A673 (cell line): ENCODE data around the gene IKZF5. TPM values are rescaled to one million over a fixed set of nuclear protein-coding genes. Genes with fewer than 3 reads are reported as not detected.

Source experiments
- BruUV-seq: library from RNA; stranded (reverse); fragments of 400-500 nt; replicated peaks from 2 replicates; lab custom pipeline; 2021; lab: Mats Ljungman, UMichigan
- CTCF ChIA-PET: fragments of 300-600 bp; sonication (Branson Sonifier 250); formaldehyde crosslinking; loops from one replicate; lab custom pipeline; 2022; ENCODE audit warnings: antibody characterized with exemption; lab: Charles Lee
- POLR2A ChIA-PET: fragments of 300-600 bp; sonication (Branson Sonifier 250); formaldehyde crosslinking; loops from one replicate; lab custom pipeline; 2022; ENCODE audit warnings: antibody characterized with exemption; ENCODE audit not compliant: low non-redundant PET; lab: Charles Lee
- DNase-seq: peaks from one replicate; pipeline ENCODE4 v3.0.0-alpha.2; 2015; ENCODE audit warnings: low spot score
- H3K27ac ChIP-seq: fragments of 200-600 bp; sonication (generic); 2 replicates; pipeline ENCODE4 v1.5.1; 2016; ENCODE audit warnings: mixed run types, low read depth, mild to moderate bottlenecking, mixed read lengths, antibody characterized with exemption, low read length; ENCODE audit not compliant: poor library complexity, severe bottlenecking
- H3K27me3 ChIP-seq: fragments of 200-600 bp; sonication (generic); replicated peaks from 2 replicates; pipeline ENCODE4 v1.6.1; 2017; ENCODE audit warnings: mixed run types, low read depth, mild to moderate bottlenecking, mixed read lengths, antibody characterized with exemption, low read length; ENCODE audit not compliant: insufficient read depth, poor library complexity
- H3K36me3 ChIP-seq: fragments of 200-600 bp; sonication (generic); 2 replicates; pipeline ENCODE4 v1.6.1; 2016; ENCODE audit warnings: mixed run types, mild to moderate bottlenecking, mixed read lengths, antibody characterized with exemption, low read length; ENCODE audit not compliant: insufficient read depth, poor library complexity, severe bottlenecking
- H3K4me1 ChIP-seq: fragments of 200-600 bp; sonication (generic); 2 replicates; pipeline ENCODE4 v1.6.1; 2017; ENCODE audit warnings: mixed run types, mild to moderate bottlenecking, mixed read lengths, antibody characterized with exemption, low read length; ENCODE audit not compliant: insufficient read depth, poor library complexity, severe bottlenecking
- H3K4me3 ChIP-seq: fragments of 200-600 bp; sonication (generic); 2 replicates; pipeline ENCODE4 v1.5.1; 2016; ENCODE audit warnings: low read depth, mixed run types, mild to moderate bottlenecking, mixed read lengths, low read length; ENCODE audit not compliant: poor library complexity, severe bottlenecking
- H3K9me3 ChIP-seq: fragments of 200-600 bp; sonication (generic); 2 replicates; pipeline ENCODE4 v1.6.1; 2016; ENCODE audit warnings: mixed run types, low read depth, mild to moderate bottlenecking, mixed read lengths, antibody characterized with exemption, low read length; ENCODE audit not compliant: poor library complexity, severe bottlenecking
- EZH2 ChIP-seq: fragments of 200-600 bp; sonication (generic); IDR thresholded peaks from 2 replicates; pipeline ENCODE4 v1.6.1; 2017; ENCODE audit warnings: borderline replicate concordance, low read depth, mild to moderate bottlenecking, mixed read lengths, antibody characterized with exemption, low read length; ENCODE audit not compliant: poor library complexity, severe bottlenecking
- intact Hi-C: fragments of 100-400 bp; cut with micrococcal nuclease; formaldehyde crosslinking; loops from one replicate; pipeline ENCODE4 v1.10.0; 2022; ENCODE audit not compliant: unreplicated experiment
- total RNA-seq: library from RNA; stranded (reverse); gene quantifications from 2 replicates; pipeline ENCODE4 v1.2.3, GENCODE V29; 2021
- TF ChIP-seq, protein P1 (sequence below): fragments of 300-800, 200-600 bp; sonication (generic); conservative IDR thresholded peaks from 2 replicates; pipeline ENCODE4 v1.5.1; 2017; ENCODE audit warnings: low read depth, mild to moderate bottlenecking, antibody characterized with exemption, low read length, moderate library complexity, mixed read lengths

IKZF5 gene
- total RNA-seq, 1 experiment from 2014 or later = 13.8 TPM

DNA sequence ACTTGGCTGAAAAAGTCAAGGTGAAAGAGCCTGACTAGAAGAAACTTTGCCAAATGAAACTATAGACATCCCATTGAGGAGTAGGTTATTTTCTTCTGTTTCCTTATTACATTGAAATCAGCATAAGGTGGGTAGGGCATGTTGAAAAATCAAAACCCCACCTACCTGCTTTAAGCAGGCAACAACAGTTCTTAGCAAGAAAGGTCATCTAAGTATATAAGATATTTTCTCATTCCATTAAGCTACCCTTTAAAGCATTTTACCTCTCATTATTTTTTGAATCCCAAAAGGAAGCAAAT, 31.0 kb upstream of the IKZF5 start:
- intact Hi-C loops = no loop called here
- no peak for TF ChIP-seq EZH2
- TF ChIP-seq, protein P1, sequence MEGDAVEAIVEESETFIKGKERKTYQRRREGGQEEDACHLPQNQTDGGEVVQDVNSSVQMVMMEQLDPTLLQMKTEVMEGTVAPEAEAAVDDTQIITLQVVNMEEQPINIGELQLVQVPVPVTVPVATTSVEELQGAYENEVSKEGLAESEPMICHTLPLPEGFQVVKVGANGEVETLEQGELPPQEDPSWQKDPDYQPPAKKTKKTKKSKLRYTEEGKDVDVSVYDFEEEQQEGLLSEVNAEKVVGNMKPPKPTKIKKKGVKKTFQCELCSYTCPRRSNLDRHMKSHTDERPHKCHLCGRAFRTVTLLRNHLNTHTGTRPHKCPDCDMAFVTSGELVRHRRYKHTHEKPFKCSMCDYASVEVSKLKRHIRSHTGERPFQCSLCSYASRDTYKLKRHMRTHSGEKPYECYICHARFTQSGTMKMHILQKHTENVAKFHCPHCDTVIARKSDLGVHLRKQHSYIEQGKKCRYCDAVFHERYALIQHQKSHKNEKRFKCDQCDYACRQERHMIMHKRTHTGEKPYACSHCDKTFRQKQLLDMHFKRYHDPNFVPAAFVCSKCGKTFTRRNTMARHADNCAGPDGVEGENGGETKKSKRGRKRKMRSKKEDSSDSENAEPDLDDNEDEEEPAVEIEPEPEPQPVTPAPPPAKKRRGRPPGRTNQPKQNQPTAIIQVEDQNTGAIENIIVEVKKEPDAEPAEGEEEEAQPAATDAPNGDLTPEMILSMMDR = no peak
- BruUV-seq = no TSS peak
- Histone ChIP-seq H3K36me3 (no peaks in the 10 kb centered on the region), H3K27ac (no peak overlapping the region), H3K4me1 (no peaks in the 10 kb centered on the region), H3K27me3 (no peaks in the 10 kb centered on the region), H3K4me3 (no peak overlapping the region), H3K9me3 (no peaks in the 10 kb centered on the region)
- no peak for DNase-seq
- ChIA-PET CTCF (no interaction called here), POLR2A (no interaction called here)

DNA sequence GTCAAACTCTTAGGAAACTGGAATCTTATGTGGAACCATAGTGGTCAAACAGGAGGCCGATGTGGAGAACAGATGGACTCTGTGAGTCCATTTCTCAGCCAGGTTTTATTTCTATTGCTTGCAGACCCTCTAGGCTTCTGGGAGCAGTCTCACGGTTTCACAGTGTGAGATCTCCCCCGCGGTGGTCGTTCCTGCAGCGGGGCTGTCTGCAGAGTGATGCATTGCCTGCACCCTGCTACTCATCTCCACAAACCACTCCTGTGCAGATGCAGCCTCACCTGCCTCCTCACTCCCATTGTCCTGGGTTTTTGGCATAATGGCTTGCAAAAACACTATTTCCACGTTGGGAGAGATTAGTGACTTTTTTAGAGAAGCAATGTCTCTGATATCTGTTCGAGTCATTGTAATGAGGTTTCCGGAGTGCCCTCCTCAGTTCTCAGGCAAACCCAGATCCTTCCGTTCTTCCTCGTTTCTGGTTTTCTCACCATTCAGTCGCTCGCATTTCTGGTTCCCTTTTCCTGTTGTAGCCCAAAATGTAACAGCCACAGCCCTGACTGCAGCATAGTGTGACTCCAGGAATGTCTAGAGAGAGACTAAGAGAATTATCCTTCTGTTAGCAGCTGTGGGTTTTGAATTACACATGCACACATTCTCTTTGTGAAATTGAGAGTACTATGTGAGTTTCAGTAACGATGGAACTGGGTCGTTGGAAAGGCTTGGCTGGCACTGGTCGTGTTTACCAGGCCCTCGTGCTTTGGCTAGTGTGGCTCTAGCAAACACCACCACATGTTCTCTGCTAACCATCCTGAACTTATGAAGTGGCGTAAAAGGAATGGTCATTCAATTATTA, 30.4 kb upstream of the IKZF5 start:
- intact Hi-C loops = no loop called here
- Histone ChIP-seq H3K27me3 (no peaks in the 10 kb centered on the region), H3K36me3 (no peaks in the 10 kb centered on the region), H3K4me1 (no peaks in the 10 kb centered on the region), H3K27ac (no peak overlapping the region), H3K9me3 (no peaks in the 10 kb centered on the region), H3K4me3 (no peak overlapping the region)
- DNase-seq = no peak
- CTCF ChIA-PET = no interaction called here
- TF ChIP-seq, protein P1 = no peak
- TF ChIP-seq EZH2 = no peak
- POLR2A ChIA-PET = no interaction called here
- no TSS peak for BruUV-seq

DNA sequence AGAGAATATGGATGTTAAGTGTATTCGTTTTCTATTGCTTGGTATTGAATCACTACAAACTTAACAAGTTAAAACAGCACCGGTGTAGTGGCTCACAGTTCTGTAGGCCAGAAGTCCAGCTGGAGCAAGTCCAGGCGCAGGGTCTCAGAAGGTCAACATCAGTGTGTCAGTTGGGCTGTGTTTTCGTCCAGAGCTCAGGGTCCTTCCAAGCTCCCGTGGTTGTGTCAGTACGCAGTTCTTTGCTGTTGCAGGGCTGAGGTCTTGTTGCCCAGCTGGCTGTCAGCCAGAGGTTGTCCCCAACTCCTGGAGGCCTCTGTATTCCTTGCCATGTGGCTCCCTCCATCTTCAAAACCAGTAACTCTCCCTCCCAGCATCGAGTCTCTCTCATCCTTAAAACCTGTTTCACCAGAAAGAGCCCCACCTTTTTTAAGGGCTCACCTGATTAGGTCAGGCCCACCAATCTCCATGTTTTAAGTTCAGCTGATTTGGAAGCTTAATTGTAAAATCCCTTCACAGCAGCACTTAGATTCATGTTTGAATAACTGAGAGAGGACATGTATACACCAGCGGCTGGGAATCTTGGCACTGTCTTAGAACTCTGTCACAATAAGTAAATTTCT, 27.0 kb upstream of the IKZF5 start:
- intact Hi-C loops = no loop called here
- CTCF ChIA-PET = no interaction called here
- no peaks in the 10 kb centered on the region for H3K36me3 ChIP-seq
- TF ChIP-seq, protein P1 = no peak
- no peak for TF ChIP-seq EZH2
- DNase-seq = no peak
- POLR2A ChIA-PET = no interaction called here
- no peaks in the 10 kb centered on the region for H3K9me3 ChIP-seq
- no peak overlapping the region for H3K4me3 ChIP-seq
- no peak overlapping the region for H3K27ac ChIP-seq
- H3K27me3 ChIP-seq = no peaks in the 10 kb centered on the region
- no TSS peak for BruUV-seq
- no peaks in the 10 kb centered on the region for H3K4me1 ChIP-seq
